Adrenal gland (tissue), 5 donors: Measurements from ENCODE around the gene KCNT1.

ENCODE experiments used
- CTCF ChIP-seq, 6 experiments: fragments of 450-650 bp in 4 of 6; fragments of 200-600 bp in 2 of 6; sonication (generic) in 1 of 6; IDR thresholded peaks; 1 replicate in 5 of 6; 2 replicates in 1 of 6; pipeline versions ENCODE4 v1.5.1 to v1.8.0; 2016 to 2021; ENCODE audit warnings: antibody characterized with exemption in 6 of 6, mild to moderate bottlenecking in 2 of 6, moderate library complexity in 1 of 6
- POLR2A ChIP-seq, 2 donors: fragments of 450-650 bp; IDR thresholded peaks; one replicate each; pipeline ENCODE4 v1.6.1; 2017; ENCODE audit warnings: antibody characterized with exemption in 2 of 2, mild to moderate bottlenecking in 2 of 2, moderate library complexity in 1 of 2
- donor health status: DM: no; HTN: no; CAD: no.

DNA sequence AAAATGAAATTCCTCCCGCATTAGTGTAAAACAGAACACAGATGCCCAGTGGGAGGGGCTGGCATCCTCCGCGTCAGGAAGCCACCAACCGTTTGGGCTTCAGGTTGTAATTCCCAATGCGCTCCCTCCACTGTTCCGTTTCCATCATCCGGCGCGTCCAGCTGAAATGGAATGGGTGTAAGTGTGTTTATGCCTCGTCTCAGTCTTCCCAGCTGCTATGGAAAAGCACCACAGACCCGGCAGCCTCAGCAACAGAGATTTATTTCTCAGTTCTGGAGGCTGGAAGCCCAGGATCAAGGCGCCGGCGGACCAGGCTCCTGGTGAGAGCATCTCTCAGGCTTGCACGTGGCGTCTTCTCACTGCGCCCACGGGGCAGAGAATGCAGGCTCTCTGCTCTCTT lies 20.4 kb downstream of the KCNT1 start:
- TF ChIP-seq CTCF (IDR thresholded peaks at IDR 0.05) (no peak), POLR2A (IDR thresholded peaks at IDR 0.05) (no peak)
